ENCODE results near the gene SCYL3. TPM values are rescaled to one million over a fixed set of nuclear protein-coding genes. Genes with fewer than 3 reads are reported as not detected.
"Not testable (repeated sequence)": the region's sequence is repeated elsewhere in the genome, so short reads cannot be mapped to it uniquely, and the experiment has no call there.

Gene SCYL3
- total RNA-seq, 4 donors from 2014 or later: 10.5 to 14.2 (median 11.9) TPM

- Histone ChIP-seq H3K4me3 (no peak overlapping the region), H3K9me3 (no peaks in the 10 kb centered on the region), H3K27me3 (no peaks in the 10 kb centered on the region), H3K36me3 (peaks cover 11 to 100% of the 10 kb centered on the region in 2 donors), H3K27ac (no peak overlapping the region), H3K4me1 (no peaks in the 10 kb centered on the region)
- TF ChIP-seq POLR2AphosphoS5 (IDR thresholded peaks at IDR 0.05) (no peak), POLR2A (IDR thresholded peaks at IDR 0.05) (no peak)
- ATAC-seq: no peak
- 65 to 90% methylated on average over 2 of the region's 2 CpGs for WGBS, 2 donors (ENCODE audit: low coverage in 1 of 2)
Observed at GRCh38 chr1:169866577-169866976, 27.1 kb downstream of the SCYL3 start.

- H3K27me3 ChIP-seq, ATAC-seq, H3K4me1 ChIP-seq, H3K9me3 ChIP-seq, H3K4me3 ChIP-seq, H3K27ac ChIP-seq: not testable (repeated sequence)
- H3K36me3 ChIP-seq: peaks cover 8 to 100% of the 10 kb centered on the region in 2 donors
- WGBS, 2 donors (ENCODE audit: low coverage in 1 of 2): 87 to 98% methylated on average over 3 to 9 of the region's 10 CpGs
Observed at GRCh38 chr1:169864531-169864930, 29.2 kb downstream of the SCYL3 start.

- no peak for TF ChIP-seq POLR2A (IDR thresholded peaks at IDR 0.05)
- no peak for TF ChIP-seq CTCF (IDR thresholded peaks at IDR 0.05)
- TF ChIP-seq EP300 (IDR thresholded peaks at IDR 0.05): no peak
- TF ChIP-seq POLR2AphosphoS5 (IDR thresholded peaks at IDR 0.05): no peak
- Histone ChIP-seq H3K36me3 (peaks cover 6 to 100% of the 10 kb centered on the region in 2 donors), H3K27me3 (no peaks in the 10 kb centered on the region), H3K4me3 (no peak overlapping the region), H3K9me3 (no peaks in the 10 kb centered on the region), H3K4me1 (no peaks in the 10 kb centered on the region), H3K27ac (no peak overlapping the region)
- no peak for ATAC-seq
Observed at GRCh38 chr1:169860750-169861149, 32.9 kb downstream of the SCYL3 start.

- no peak for TF ChIP-seq EP300 (IDR thresholded peaks at IDR 0.05)
- no peak for TF ChIP-seq POLR2A (IDR thresholded peaks at IDR 0.05)
- no peaks in the 10 kb centered on the region for H3K9me3 ChIP-seq
- H3K27me3 ChIP-seq: no peaks in the 10 kb centered on the region
- WGBS, 2 donors (ENCODE audit: low coverage in 1 of 2): 75 to 100% methylated on average over 1 of the region's 1 CpG
- no peaks in the 10 kb centered on the region for H3K4me1 ChIP-seq
- peaks cover 6 to 100% of the 10 kb centered on the region in 2 donors for H3K36me3 ChIP-seq
- no peak overlapping the region for H3K27ac ChIP-seq
- ATAC-seq: no peak
- no peak overlapping the region for H3K4me3 ChIP-seq
Observed at GRCh38 chr1:169860187-169860586, 33.5 kb downstream of the SCYL3 start.

GRCh38 chr1:169859001-169859400 is 34.7 kb downstream of the SCYL3 start:
- no peak overlapping the region for H3K4me3 ChIP-seq
- H3K27ac ChIP-seq: no peak overlapping the region
- H3K4me1 ChIP-seq: no peaks in the 10 kb centered on the region
- H3K9me3 ChIP-seq: no peaks in the 10 kb centered on the region
- TF ChIP-seq POLR2A (IDR thresholded peaks at IDR 0.05) (no peak), POLR2AphosphoS5 (IDR thresholded peaks at IDR 0.05) (no peak), CTCF (IDR thresholded peaks at IDR 0.05) (no peak), EP300 (IDR thresholded peaks at IDR 0.05) (no peak)
- no peak for ATAC-seq
- H3K27me3 ChIP-seq: no peaks in the 10 kb centered on the region
- peaks cover 8 to 100% of the 10 kb centered on the region in 2 donors for H3K36me3 ChIP-seq
- WGBS, 2 donors (ENCODE audit: low coverage in 1 of 2): 87 to 94% methylated on average over 2 to 4 of the region's 4 CpGs

- no peak overlapping the region for H3K27ac ChIP-seq
- no peaks in the 10 kb centered on the region for H3K9me3 ChIP-seq
- 79 to 85% methylated on average over 3 of the region's 3 CpGs for WGBS, 2 donors (ENCODE audit: low coverage in 1 of 2)
- peaks cover 8 to 100% of the 10 kb centered on the region in 2 donors for H3K36me3 ChIP-seq
- TF ChIP-seq POLR2A (IDR thresholded peaks at IDR 0.05) (no peak), EP300 (IDR thresholded peaks at IDR 0.05) (no peak)
- no peaks in the 10 kb centered on the region for H3K27me3 ChIP-seq
- ATAC-seq: no peak
- H3K4me1 ChIP-seq: no peaks in the 10 kb centered on the region
- no peak overlapping the region for H3K4me3 ChIP-seq
Observed at GRCh38 chr1:169858467-169858866, 35.2 kb downstream of the SCYL3 start.

GRCh38 chr1:169853341-169853740 is 40.4 kb downstream of the SCYL3 start:
- H3K27me3 ChIP-seq: no peaks in the 10 kb centered on the region
- ATAC-seq: no peak
- WGBS, 2 donors (ENCODE audit: low coverage in 1 of 2): 82 to 100% methylated on average over 1 of the region's 1 CpG
- no peaks in the 10 kb centered on the region for H3K9me3 ChIP-seq
- H3K4me1 ChIP-seq: no peaks in the 10 kb centered on the region
- no peak overlapping the region for H3K4me3 ChIP-seq
- no peak overlapping the region for H3K27ac ChIP-seq
- TF ChIP-seq EP300 (IDR thresholded peaks at IDR 0.05): no peak
- no peak for TF ChIP-seq CTCF (IDR thresholded peaks at IDR 0.05)
- no peak for TF ChIP-seq POLR2AphosphoS5 (IDR thresholded peaks at IDR 0.05)
- TF ChIP-seq POLR2A (IDR thresholded peaks at IDR 0.05): no peak
- peaks cover 18 to 97% of the 10 kb centered on the region in 2 donors for H3K36me3 ChIP-seq
